Activated CD4-positive, alpha-beta T cell treated with anti-CD3 and anti-CD28 coated beads for 48 hours (primary cell): Measurements from ENCODE around the gene POP7.

Source experiments
- DNase-seq: peaks from one replicate; pipeline ENCODE4 v3.0.0-alpha.2; 2020

POP7 gene

DNA sequence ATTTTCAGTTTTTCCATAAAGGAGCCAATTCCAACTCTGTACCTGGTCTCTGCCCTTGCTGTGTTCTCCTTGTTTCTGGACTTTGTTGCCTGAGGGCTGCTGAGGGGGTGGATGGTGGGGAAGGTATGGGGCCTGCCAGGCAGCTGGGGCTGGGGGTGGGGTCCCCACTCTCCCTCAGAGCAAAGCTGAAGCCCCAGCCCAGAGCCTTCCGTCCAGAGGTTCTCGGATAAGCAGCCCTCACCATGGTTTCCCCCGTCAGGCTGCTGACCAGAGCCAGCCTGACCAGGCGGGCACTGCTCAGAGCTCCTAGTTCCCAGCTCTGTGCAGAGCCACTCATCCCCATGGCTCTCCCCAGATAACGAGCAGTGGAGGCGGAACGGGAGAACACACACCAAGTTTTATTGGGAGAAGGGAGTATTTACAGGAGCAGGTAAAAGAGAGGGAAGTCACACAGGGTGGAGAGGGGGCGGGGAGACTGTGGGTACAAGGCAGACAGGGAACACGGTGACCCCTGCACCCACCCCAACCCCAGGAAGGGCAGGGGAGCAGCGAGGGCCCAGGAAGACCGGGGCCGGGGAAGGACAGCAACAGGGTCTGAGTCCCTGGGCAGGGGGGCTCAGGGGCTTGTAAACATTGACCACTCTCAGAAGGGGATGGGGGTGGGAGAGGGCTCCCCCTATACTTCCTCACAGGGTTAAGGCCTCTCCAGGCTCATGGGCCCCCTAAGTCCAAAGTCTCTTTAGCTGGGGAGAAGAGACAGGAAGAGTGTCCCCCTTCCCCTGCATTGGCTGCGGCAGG lies 26.6 kb upstream of the POP7 start:
- no peak for DNase-seq

DNA sequence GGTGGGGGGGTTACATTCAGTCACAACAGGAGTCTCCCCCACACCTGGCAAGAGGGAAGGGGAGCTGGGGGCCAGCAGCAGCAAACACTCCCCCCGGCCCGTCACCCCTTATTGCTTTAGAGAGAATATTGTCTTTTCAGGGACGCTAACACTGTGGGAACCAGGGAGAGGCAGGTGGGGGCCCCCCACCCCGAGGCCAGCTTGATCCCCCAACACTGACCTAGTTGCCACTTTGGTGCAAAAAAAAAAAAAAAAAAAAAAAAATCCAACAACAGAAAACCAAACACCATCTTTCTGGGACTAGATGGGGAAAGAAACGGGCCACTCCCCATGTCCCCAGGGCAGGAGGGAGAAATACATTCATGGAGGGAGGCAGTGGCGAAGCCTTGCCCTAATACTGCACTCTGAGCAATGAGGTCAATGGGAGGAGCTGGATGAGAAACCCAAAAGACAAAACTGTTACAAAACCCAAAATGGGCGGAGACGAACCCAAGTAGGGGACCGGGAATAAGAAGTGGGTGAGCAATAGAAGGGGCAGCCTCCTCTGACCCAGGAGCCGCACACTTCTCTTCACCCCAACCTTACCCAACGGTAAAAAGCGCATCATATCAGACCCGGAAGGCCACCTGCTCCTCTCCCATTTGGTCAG lies 25.9 kb upstream of the POP7 start:
- no peak for DNase-seq

DNA sequence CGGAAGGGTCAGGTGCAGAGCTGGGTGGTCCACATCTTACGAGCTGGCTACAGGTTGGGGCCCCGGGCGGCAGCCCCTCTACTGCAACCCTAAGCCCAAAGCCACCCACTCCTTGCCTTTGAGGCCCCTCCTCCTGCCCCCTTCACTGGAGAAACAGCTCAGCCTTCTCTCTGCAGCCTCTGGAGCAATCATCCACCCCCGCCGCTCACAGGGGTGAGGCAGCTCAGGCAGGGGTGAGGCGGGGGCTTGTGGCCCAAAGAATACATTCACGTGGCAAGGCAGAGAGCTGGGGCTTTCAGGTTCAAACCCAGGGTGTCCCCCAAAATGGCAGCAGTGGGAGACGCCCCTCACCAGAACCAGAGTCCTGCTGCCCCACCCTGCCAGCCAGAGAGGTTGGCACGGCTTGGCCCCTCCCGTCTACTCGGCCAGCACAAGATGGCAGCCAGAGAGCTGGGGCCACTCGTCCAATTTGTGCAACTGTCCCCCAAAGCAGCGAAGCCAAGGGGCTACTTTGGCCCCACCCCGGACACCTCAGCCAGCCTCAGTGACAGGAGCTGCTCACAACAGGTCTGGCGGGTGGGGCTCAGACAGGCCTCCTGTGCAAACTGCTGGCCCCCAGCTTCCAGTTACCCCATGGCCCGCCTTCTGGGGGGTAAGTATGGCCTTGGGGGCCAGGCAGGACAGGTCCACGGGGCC lies 25.2 kb upstream of the POP7 start:
- no peak for DNase-seq

DNA sequence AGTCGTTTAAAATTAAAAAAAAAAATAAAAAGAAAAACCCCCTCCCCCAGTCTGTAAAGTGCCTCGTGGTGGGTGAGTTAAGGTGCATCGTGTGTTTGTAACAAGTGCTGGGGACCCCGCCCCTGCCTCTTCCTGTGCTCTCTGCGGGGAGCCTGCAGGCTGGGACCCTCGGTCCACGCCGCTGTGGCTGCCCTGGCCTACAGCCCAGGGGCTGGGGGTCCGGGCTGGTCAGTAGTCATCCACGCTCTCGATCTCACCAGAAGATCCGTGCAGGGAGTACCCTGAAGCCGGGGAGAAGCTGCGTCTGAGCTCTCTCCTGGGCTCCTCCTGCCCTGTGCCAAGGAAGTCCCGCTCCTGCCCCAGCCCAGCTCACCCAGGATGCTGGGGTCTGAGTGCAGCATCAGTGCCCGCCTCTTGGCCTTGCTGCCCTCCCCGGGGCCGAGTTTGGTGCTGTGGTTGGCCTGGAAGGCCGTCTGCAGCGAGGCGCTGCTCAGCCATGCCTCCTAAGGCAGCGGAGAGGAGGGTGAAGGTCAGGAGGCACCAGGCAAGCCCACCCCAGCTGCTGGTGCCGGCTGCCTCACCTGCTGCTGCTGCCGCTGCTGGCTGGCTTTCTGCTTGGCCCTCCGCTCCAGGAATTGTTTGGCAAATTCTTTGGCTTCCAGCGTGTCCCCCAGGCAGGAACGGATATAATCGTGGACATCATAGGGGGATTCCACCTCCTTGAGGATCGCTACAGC lies 24.3 kb upstream of the POP7 start:
- no peak for DNase-seq

DNA sequence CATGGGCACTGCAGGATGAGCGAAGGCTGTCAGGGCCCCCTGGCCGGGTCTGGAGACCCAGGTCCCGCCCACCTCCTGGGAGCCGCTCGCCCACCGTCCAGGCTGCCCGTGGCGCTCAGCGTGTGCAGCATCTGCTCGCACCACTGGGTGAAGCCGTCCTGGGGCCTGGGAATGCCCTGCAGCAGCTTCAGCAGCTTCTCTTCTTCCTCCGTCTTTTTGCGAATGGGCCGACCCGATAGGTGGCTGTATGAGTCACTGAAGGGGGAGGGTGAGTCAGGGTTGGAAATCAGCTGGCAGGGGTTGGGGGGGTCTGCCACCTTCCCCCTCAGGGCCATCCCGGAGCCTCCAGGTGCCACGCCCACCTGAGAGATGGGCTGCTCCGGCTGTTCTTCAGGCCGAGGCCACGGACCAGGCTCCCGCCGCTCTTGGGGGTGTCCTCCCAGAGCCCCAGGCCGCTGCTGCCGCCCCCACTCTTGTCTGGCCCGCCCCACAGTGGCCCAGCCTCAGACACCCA lies 23.6 kb upstream of the POP7 start:
- no peak for DNase-seq

DNA sequence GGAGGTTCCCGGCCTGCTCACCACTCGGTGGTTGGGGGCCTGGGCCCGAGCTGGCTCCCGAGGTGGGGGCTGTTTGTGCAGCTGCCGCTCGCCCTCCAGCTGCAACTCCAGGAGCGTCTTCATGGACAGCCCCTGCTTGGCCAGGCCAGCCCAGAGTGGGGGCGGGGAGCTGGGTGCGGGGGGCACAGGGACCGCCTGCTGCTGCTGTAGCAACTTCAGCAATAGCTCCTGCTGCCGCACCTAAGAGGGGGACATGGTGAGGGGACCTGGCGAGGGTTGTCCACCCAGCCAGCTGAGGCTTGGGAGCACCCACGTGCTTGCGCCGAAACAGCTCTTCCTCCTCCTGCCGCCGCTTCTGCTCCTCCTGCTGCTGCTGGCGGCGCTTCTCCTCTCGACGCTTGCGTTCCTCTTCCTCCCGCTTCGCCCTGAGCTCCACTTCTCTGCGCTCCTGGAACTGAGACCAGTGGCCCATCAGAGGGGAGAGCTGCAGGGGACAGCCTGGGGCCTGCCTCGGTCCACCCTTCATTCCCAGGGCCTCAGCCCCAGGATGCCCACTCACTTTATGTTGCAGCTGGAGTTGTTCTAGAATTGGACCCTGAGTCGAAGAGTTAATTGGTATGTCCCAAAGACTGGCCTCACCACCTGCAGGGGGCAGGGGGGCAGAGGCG lies 22.8 kb upstream of the POP7 start:
- no peak for DNase-seq

DNA sequence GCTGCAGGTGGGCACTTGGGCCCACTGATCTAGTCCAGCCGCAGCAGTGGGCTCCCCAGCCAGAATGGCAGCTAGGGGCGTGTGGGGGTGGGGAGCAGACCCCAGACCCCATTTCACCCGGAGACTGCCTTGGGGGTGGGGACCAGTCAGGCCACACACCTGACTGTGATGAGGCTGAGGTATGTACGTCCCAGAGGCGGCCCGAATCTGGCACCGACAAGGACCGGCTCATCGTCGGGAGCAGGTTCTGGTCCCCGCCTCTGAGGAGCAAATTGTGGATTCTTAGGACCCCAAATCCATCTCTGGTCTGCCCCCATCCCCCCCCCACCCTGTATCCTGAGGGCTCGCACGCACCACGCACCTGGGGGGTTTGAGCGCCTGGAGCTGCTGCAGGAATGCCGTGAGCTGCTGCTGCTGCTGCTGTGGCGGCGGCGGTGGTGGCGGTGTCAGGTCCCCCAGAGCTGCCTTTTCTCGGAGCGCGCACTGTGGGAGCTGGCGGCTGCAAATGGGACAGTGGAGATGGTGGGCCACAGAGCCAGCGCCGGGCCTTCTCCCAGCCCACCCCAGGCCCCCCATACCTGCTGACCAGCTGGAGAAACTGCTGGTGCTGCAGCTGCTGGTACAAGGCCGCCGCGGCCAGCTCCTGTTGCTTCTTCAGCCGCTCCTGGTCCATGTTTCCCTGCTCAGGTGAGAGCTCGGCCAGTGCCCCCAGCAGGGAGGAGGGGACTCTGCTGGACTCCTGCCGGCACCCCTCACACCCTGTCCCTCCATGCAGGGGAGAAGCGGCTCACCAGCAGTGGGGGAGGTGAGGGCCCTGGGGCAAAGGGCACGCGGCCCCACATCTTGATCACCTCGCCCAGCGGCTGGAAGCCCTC lies 22.0 kb upstream of the POP7 start:
- no peak for DNase-seq

DNA sequence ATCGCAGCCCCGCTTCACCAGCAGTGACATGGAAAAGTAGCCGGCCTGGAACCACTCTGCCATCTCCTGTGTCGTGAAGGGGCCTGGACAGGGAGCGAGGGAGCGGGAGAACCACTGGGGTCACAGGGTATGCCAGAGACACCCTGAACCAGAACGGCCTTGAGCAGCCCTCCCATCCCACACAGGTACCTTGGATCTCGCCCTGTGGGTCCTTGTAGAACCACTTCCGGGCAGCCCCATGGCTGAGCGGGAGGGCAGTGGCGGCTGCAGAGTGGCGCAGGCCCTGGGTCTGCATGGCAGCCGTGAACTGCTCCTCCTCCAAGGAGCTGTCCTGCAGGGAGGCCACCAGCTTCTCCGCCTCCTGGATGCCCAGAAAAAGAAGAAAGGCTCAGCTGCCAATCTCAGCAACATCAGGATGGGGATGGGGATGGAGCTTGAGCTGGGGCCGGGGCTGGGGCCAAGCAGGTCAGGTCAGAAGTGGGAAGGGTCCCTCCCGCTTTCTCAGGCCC lies 21.3 kb upstream of the POP7 start:
- DNase-seq, result no peak

DNA sequence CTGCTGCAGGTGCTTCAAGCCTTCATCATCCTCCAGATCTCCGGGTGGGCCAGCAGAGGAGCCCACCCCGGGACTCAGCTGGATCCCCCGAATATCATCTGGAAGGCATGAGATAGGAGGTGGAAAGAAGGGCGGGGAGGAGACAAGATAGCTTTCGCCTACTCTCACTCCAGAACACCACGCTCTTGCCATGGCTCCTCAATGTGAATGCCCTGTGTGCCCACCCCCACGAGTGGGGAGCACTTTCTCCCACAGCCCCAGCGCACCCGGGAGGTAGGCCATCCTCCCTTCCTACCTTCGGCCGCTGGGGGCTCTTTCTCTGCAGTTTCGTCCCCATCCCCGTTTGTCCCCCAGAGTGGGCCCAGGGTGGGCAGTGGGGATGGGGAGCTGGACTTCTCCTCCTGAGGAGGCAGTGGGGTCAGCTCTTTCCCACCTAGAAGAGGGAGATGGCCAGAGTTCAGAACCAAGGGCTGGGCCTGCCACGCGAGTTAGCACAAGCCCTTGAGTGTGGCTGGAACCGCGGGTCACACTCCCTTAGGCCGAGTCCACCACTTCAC lies 20.8 kb upstream of the POP7 start:
- DNase-seq, result no peak

DNA sequence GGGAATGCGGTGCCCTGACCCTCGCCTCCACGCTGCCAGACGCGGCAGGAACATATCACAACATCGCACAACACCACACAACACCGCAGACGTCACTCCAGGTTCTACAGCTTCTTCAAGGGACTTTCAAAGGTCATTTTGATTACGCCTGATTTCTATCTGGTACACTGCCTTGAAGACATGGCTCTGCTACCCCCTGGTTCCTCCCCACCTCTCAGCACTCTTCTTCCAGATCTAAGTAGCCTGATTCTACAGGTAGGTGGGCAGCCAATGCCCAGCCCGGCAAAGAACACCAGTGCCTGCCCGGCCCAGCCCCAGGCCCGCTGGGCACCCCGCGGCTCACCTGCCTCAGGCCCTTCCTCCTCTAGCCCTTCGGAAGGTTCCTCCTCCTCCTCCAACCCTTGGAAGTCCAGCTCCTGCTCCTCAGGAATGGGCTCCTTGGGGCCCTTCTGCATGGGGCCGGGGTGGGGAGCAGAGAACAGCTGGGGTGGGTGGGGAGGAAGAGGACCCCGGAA lies 20.2 kb upstream of the POP7 start:
- no peak for DNase-seq

DNA sequence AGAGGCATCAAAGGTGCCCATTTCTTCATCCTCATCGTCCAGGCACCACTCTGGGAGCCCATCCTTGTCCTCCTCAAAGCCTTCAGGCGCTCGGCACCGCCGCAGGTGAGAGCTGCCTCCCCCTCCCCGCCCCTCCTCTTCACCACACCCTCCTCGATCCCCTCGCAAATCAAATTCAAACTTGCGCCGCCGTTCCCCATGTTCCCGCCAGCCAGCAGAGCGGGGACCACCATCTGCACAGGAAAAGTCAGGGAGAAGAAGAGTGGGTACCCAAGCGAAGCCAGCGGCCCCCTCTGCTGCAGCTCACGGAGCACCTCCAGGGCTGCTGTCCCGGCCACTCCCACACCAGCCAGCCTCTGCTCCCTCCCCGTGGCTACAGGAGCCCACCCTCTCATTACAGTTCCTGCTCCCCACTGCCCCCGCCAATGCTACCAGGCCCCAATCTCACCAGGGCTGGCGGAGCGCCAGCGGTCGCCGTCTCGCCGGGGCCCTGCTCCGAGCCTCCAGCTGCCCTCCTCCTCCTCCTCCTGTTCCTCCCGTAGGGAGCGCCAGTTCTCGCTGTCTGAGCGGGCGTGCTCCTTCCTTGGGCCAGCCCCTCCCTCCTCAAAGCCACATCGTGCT lies 19.6 kb upstream of the POP7 start:
- no peak for DNase-seq

DNA sequence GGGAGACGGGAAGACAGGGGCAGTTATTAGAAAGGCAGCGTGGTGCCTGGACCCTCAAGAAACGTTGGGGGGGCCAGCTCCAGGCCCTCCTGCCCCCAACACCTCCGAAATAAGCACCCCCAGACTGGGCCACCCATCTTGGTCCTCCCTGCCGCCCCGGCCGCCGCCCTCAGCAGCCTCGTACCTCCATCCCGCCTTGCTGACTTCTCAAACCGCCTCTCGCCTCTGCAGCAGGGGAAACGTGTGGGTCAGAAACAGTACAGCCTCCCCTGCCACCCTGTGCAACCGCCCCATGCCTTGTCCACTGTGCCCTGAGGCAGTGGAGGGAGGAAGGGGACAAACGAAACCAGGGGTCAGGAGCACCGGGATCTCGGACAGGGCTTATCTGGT lies 19.1 kb upstream of the POP7 start:
- DNase-seq, result no peak

DNA sequence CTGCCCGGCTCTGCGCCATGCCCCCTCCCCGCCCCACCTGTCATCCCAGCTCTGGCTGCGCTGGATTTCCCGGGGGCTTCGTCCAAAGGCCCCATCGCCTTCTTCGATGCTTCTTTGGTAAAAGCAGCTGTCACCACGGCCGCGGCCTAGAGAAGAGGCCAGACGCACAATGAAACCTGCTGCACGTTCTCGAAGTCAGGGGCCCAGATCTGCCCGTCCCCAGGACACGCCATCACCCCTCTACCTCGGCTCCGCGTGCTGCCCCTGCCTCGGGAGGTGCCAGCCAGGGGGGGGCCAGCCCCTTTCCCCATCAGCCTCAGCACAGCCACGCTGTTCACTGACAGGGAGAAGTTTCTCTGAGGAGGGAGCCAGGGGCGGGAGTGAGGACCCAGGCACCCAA lies 18.7 kb upstream of the POP7 start:
- no peak for DNase-seq

DNA sequence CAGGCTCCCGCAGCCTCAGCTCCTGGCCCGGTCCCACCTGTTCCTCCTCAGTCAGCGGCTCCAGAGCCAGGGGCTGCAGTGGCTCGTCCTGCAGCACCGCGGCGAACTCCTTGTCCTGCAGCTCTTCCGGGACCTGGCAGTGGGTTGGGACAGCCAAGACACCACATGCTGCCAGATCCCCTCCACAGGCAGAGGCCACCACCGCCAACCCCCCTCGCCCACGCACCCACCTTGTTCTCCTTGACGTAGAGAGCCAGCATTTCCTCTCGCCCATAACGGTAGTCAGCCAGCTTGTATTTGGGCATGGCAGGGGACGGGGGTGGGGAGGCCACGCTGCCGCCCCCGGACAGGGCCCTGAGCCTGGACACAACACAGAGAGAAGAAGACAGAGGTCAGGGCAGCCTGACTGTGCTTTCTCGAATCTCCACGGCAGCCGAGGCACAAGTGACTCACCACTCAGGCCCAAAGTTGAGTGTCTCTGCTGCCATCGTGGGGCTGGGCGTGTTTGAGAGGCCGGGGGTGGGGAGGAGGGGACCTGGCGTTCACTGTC lies 18.1 kb upstream of the POP7 start:
- DNase-seq, result no peak

DNA sequence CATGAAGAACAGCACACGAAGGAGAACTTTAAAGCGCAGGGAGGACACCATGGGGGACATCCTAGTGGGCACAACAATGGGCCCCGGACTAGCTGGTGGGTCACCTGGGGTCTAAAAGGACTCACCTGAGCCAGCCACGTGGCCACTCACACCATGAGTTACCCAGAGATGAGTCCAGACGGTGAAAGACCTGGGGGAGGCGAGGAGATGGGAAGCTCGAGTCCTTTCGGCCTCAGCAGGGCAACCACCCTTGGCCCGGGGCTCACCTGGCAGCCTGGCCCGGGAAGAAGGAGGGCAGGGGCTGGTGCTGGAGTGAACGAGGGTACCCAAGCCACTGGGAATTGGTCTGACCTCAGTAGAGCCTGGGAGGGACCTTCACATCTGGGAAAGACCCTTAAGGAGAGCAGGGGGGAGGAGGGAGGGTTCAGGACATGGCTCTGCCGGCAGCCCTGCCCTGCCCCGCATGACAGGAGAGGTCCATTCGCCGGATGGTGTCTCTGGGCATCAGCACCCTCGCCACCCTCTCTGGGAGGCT lies 17.5 kb upstream of the POP7 start:
- no peak for DNase-seq

DNA sequence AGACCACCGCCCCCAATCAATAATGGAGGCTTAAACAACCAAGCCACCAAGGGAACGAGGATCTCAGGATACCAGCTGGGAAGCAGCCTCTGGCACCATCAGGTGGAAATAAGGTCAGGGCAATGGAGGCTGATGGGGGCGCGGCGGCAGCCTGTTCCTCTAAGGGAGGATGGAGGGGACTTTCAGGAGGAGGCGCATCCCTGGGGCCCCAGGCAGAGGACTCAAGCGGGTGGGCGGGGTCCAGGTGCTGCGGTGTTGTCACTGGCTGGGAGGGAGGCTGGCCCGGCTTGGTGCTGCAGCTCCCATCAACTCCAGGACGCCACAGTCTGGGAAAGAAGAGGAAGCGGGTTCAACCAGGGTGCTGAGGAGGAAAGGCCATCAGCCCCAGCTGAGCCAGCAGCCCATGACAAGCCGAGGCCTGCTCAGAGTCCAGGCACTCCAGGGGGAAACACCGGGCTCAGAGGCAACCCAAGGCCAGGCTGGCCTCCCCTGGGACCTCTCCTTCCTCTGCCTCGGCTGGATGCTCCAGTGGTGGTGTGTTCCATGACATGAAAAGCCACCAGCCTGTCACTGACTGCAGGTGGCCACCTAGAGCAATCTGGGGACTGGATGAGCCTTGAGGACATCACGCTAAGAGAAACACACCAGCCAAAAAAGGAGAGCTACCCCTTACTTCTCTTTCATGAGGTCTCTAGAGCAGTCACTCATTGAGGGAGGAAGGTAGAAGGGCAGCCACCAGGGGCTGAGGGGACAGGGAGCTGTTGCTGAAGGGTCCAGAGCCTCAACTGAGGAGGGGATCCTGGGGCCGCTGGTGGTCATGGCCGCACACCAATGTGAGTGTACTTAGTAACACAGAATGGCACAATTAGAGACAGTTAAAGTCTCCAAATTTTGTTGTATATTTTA lies 16.4 kb upstream of the POP7 start:
- no peak for DNase-seq

DNA sequence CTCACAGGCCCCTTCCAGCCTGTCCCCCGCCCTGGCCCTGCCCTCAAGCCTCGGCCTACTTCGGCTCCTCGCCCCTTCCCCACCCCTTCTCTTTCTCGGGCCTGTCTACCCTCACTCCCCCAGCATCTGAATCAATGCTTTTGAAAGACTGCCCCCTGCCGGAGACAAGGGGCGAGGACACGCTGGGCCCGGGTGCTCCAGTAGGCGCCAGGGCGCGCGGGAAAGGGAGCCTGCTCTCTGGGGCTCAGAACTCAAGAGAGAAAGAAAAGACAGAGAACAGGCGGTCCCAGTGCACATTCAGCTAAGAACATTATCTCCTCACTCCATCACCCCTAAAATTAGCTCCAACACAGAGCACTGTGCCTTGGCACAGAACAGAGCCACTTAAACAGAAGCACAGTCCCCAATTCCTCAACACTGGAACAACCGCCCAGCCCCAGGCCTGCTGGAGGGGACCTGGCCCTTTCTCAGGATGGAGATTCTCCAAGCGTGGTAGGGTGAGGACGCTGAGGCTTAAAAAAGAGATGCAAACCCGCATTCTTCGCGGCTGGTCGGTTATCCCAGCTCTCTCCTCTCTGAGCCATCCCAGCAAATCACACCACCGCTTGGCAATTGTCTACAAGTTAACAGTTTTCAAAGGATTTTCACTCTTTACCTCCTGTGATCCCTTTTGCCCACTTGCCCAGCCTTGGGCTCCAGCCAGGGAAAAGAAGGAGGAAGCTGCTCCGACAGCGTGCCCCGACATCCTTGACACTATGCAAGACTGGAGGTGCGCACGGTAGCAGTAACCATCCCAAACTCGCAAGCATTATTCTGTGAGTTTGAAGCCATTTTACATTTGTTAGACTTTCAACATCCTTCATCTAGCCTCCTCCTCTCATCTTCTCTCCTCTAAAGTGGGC lies 14.0 kb upstream of the POP7 start:
- DNase-seq, result peak; percentile 91

DNA sequence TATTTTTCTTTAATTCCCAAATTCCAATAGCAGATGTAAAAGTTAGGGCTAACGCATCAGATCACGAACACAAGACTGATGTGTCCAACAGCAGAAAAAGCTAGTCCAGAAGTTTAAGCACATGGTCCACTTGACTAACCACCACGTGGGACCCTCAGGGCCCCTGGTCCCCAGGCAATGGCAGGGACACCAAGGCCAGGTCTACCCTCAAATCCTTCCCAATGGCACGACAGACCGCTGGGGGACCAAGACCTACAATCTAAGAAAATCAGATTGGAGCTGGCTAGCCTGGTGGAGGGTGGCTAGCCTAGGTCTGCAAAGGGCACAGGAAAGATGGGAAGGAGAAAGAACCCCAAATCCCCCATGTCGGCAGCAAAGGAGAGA lies 13.4 kb upstream of the POP7 start:
- DNase-seq, result no peak
